Kidney (tissue), 14 donors: ENCODE data around the gene SOCS6. TPM values are rescaled to one million over a fixed set of nuclear protein-coding genes. Genes with fewer than 3 reads are reported as not detected.

Source experiments
- DNase-seq, 5 donors: peaks; one replicate each; pipeline ENCODE4 v3.0.0-alpha.2; 2013 to 2020
- FAIRE-seq: peaks from 2 replicates; lab custom pipeline; 2012; peaks lifted over from hg19 to GRCh38; lab: Jason Lieb, UNC
- H3K27ac ChIP-seq, 2 donors: one replicate each; pipeline ENCODE4 v1.7.0; 2013; ENCODE audit warnings: low read depth in 2 of 2, low read length in 2 of 2, inconsistent platforms in 1 of 2
- H3K27me3 ChIP-seq: one replicate; pipeline ENCODE4 v1.7.1; 2013; ENCODE audit warnings: low read length, inconsistent platforms; ENCODE audit not compliant: control insufficient read depth, insufficient read depth
- H3K36me3 ChIP-seq, 3 donors: one replicate each; pipeline versions ENCODE4 v1.7.0 to v1.7.1; 2013; ENCODE audit warnings: low read length in 3 of 3, control low read depth in 1 of 3, inconsistent platforms in 1 of 3; ENCODE audit not compliant: insufficient read depth in 3 of 3, control insufficient read depth in 2 of 3
- H3K4me1 ChIP-seq, 3 donors: one replicate each; pipeline versions ENCODE4 v1.7.0 to v1.7.1; 2013; ENCODE audit warnings: low read length in 3 of 3, inconsistent platforms in 1 of 3, low read depth in 1 of 3; ENCODE audit not compliant: control insufficient read depth in 2 of 3, insufficient read depth in 2 of 3
- H3K4me3 ChIP-seq, 3 donors: one replicate each; pipeline versions ENCODE4 v1.7.0 to v1.8.1; 2013; ENCODE audit warnings: low read length in 3 of 3, control low read depth in 1 of 3, inconsistent platforms in 1 of 3
- H3K9ac ChIP-seq, 3 donors: one replicate each; pipeline versions ENCODE4 v1.7.0 to v1.7.1; 2013; ENCODE audit warnings: low read length in 3 of 3, control low read depth in 1 of 3, inconsistent platforms in 1 of 3
- H3K9me3 ChIP-seq, 3 donors: one replicate each; pipeline versions ENCODE4 v1.7.0 to v1.7.1; 2013; ENCODE audit warnings: low read length in 3 of 3, control low read depth in 1 of 3, inconsistent platforms in 1 of 3; ENCODE audit not compliant: control insufficient read depth in 2 of 3, insufficient read depth in 1 of 3
- intact Hi-C: fragments of 100-400 bp; cut with DNase I; formaldehyde crosslinking; loops from one replicate; pipeline ENCODE4 v1.11.1; 2022
- polyA plus RNA-seq: library from polyadenylated mRNA; stranded (reverse); fragments of 350-450 nt; fragmentation: Illumina TruSeq; extraction: RNeasy Lipid Tissue Mini Kit (QIAGEN cat#74804); gene quantifications from one replicate; pipeline ENCODE4 v1.2.3, GENCODE V29; 2014; ENCODE audit warnings: low read depth, low replicate concordance; ENCODE audit not compliant: insufficient read depth
- total RNA-seq: library from RNA; stranded (reverse); fragmentation: NEBNext Ultra II Directional; extraction: Animal tissue kit (Norgen Biotek cat#: 25700); gene quantifications from one replicate; pipeline ENCODE4 v1.2.1, GENCODE V29; 2021
- TF ChIP-seq, protein P1 (sequence below): IDR thresholded peaks from 3 replicates; pipeline ENCODE4 v1.5.1; 2012; ENCODE audit warnings: mild to moderate bottlenecking, moderate library complexity, borderline replicate concordance; ENCODE audit not compliant: insufficient read depth; ENCODE audit errors: extremely low read depth
- donor health status: control.
- donor health status: control.
- donor health status: control.
- donor health status: control.
- donor health status: control.
- donor health status: DM: yes; HTN: yes; CAD: no.
- donor health status: Normal renal cell carcinoma (clear cell type).

SOCS6 gene
- total and polyA plus RNA-seq, 2 donors from 2014 or later, result 5.1 to 18.7 TPM

DNA sequence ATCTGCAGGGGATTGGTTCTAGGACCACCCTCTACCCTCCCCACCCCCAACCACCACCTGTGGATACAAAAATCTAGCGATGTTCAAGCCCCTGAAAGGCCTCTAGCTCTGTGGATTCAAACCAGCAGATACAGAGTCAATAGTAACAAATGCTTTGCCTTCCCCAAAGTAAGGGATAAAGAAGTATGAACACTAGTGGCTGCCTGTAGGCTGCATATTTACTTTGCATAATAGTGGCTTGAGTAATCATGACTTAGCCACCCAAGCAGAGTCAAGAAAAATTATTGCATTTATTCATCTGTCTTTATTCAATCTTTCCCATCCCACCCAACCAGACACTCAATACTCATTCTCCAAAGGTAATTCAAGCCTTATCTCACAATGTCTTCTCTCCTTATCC is 43.8 kb downstream of the SOCS6 start:
- Histone ChIP-seq H3K27me3 (no peaks in the 10 kb centered on the region), H3K9me3 (peaks cover 0 to 8% (median 0%) of the 10 kb centered on the region in 3 donors), H3K4me1 (no peaks in the 10 kb centered on the region), H3K27ac (no peak overlapping the region), H3K4me3 (no peak overlapping the region), H3K9ac (no peak overlapping the region), H3K36me3 (no peaks in the 10 kb centered on the region)
- FAIRE-seq, result no peak
- intact Hi-C loops, result no loop called here
- TF ChIP-seq, protein P1, sequence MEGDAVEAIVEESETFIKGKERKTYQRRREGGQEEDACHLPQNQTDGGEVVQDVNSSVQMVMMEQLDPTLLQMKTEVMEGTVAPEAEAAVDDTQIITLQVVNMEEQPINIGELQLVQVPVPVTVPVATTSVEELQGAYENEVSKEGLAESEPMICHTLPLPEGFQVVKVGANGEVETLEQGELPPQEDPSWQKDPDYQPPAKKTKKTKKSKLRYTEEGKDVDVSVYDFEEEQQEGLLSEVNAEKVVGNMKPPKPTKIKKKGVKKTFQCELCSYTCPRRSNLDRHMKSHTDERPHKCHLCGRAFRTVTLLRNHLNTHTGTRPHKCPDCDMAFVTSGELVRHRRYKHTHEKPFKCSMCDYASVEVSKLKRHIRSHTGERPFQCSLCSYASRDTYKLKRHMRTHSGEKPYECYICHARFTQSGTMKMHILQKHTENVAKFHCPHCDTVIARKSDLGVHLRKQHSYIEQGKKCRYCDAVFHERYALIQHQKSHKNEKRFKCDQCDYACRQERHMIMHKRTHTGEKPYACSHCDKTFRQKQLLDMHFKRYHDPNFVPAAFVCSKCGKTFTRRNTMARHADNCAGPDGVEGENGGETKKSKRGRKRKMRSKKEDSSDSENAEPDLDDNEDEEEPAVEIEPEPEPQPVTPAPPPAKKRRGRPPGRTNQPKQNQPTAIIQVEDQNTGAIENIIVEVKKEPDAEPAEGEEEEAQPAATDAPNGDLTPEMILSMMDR, result no peak
- DNase-seq, result no peak

DNA sequence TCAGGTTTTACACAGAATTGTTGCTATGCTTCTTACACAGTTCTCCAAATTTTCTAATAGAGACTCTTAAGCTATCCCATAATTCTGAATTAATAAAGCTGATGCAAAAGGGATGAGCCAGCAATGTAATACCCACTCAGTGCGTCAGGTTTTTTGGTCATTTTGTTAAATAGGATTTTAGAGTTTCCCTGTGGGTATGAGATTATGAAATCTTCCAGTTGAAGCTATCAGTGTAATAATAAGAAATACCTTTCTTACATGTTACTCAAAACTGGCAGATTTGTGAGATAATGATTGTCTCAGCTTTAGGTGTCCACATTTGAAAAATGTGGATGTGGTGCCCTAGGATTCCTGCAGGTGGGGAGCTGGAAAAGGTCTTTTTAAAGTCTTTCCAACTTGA is 44.5 kb downstream of the SOCS6 start:
- no peaks in the 10 kb centered on the region for H3K36me3 ChIP-seq
- FAIRE-seq, result no peak
- intact Hi-C loops, result no loop called here
- no peak overlapping the region for H3K4me3 ChIP-seq
- H3K4me1 ChIP-seq, result no peaks in the 10 kb centered on the region
- TF ChIP-seq, protein P1, result no peak
- DNase-seq, result no peak
- H3K27ac ChIP-seq, result no peak overlapping the region
- H3K9ac ChIP-seq, result no peak overlapping the region
- peaks cover 0 to 8% (median 0%) of the 10 kb centered on the region in 3 donors for H3K9me3 ChIP-seq
- no peaks in the 10 kb centered on the region for H3K27me3 ChIP-seq

DNA sequence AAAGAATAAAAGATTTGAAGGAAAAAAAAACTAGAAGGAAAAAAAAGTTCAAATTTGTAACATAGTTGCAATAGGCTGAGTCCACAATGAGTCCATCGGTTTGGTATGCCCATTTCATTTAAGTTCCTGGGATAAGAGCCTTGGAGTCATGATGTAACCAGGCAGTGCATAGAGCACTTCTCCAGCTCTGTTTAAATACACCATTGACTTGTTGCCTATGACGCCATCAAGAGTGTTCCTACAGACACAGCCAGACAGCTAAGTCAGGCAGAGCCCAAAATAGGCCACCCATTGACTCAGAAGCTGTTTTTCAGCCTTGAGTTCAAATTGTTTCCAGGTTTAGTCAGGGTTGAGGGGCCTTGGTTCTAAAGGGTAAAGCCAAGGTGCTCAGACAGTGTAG is 44.9 kb downstream of the SOCS6 start:
- FAIRE-seq (no peak), DNase-seq (no peak)
- Histone ChIP-seq H3K9me3 (peaks cover 0 to 10% (median 0%) of the 10 kb centered on the region in 3 donors), H3K27ac (no peak overlapping the region), H3K36me3 (no peaks in the 10 kb centered on the region), H3K27me3 (no peaks in the 10 kb centered on the region), H3K9ac (no peak overlapping the region), H3K4me1 (no peaks in the 10 kb centered on the region), H3K4me3 (no peak overlapping the region)
- intact Hi-C loops, result no loop called here
- TF ChIP-seq, protein P1, result no peak

DNA sequence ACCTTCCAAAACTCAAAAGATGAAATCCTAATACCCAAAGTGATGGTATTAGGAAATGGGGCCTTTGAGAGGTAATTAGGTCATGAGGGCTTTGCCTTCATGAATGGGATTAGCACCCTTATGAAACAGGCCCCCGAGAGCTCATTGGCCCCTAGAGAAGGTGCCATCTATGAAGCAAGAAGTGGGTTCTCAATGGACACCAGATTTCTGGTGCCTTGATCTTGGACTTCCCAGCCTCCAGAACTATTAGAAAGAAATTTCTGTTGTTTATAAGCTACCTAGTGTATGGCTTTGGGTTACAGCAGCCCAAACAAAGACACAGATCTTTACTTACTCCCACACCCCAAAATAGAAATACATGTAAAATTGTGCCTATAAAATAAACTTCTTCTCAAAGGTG is 45.4 kb downstream of the SOCS6 start:
- peaks cover 0 to 14% (median 0%) of the 10 kb centered on the region in 3 donors for H3K9me3 ChIP-seq
- no peaks in the 10 kb centered on the region for H3K27me3 ChIP-seq
- H3K9ac ChIP-seq, result no peak overlapping the region
- H3K36me3 ChIP-seq, result no peaks in the 10 kb centered on the region
- H3K27ac ChIP-seq, result no peak overlapping the region
- H3K4me3 ChIP-seq, result no peak overlapping the region
- FAIRE-seq (no peak), DNase-seq (no peak)
- H3K4me1 ChIP-seq, result no peaks in the 10 kb centered on the region
- TF ChIP-seq, protein P1, result no peak
- intact Hi-C loops, result no loop called here
